HG03469 (cell line): ENCODE data around the gene ZFYVE27.

ENCODE experiments used
- ATAC-seq: cut with Tn5 transposase; IDR thresholded peaks from one replicate; pipeline ENCODE4 v1.9.1; 2021; ENCODE audit warnings: mild to moderate bottlenecking, moderate library complexity, moderate number of reproducible peaks; ENCODE audit not compliant: unreplicated experiment

Gene ZFYVE27

GRCh38 chr10:97743169-97743943 is 6.4 kb downstream of the ZFYVE27 start:
- ATAC-seq: no peak

- no peak for ATAC-seq
These were observed 7.6 kb downstream of the ZFYVE27 start for GRCh38 chr10:97744405-97745035.

- ATAC-seq: no peak
These were observed 10.6 kb downstream of the ZFYVE27 start for GRCh38 chr10:97747573-97747972.

- ATAC-seq: no peak
These were observed 11.2 kb downstream of the ZFYVE27 start for GRCh38 chr10:97748116-97748515.

- ATAC-seq: no peak
These were observed 16.0 kb downstream of the ZFYVE27 start for GRCh38 chr10:97752956-97753355.

- ATAC-seq: no peak
These were observed 17.8 kb downstream of the ZFYVE27 start for GRCh38 chr10:97754726-97755125.

- no peak for ATAC-seq
These were observed 18.8 kb downstream of the ZFYVE27 start for GRCh38 chr10:97755718-97756117.

- no peak for ATAC-seq
These were observed 20.5 kb downstream of the ZFYVE27 start for GRCh38 chr10:97757471-97757870.

- no peak for ATAC-seq
These were observed 22.4 kb downstream of the ZFYVE27 start for GRCh38 chr10:97759158-97759887.

- ATAC-seq: no peak
These were observed 23.0 kb downstream of the ZFYVE27 start for GRCh38 chr10:97759946-97760345.

- no peak for ATAC-seq
These were observed 23.7 kb downstream of the ZFYVE27 start for GRCh38 chr10:97760461-97761257.

GRCh38 chr10:97761331-97761865 is 24.5 kb downstream of the ZFYVE27 start:
- no peak for ATAC-seq

- ATAC-seq: no peak
These were observed 25.1 kb downstream of the ZFYVE27 start for GRCh38 chr10:97762056-97762455.

- no peak for ATAC-seq
These were observed 25.9 kb downstream of the ZFYVE27 start for GRCh38 chr10:97762816-97763215.

GRCh38 chr10:97763411-97763810 is 26.5 kb downstream of the ZFYVE27 start:
- ATAC-seq: no peak

- ATAC-seq: no peak
These were observed 27.0 kb downstream of the ZFYVE27 start for GRCh38 chr10:97763947-97764346.

- ATAC-seq: no peak
These were observed 27.6 kb downstream of the ZFYVE27 start for GRCh38 chr10:97764519-97764931.

- no peak for ATAC-seq
These were observed 28.3 kb downstream of the ZFYVE27 start for GRCh38 chr10:97765201-97765600.

- no peak for ATAC-seq
These were observed 29.3 kb downstream of the ZFYVE27 start for GRCh38 chr10:97766106-97766810.
